H1 (cell line): ENCODE measurements around the gene CAPN15. TPM values are rescaled to one million over a fixed set of nuclear protein-coding genes. Genes with fewer than 3 reads are reported as not detected.

ENCODE experiments used
- BACH1 ChIP-seq: IDR thresholded peaks from 2 replicates; pipeline ENCODE4 v1.6.1; 2012; ENCODE audit warnings: low read length, improper control_type of control experiment
- CHD7 ChIP-seq: fragments of 300-600 bp; sonication (generic); IDR thresholded peaks from 2 replicates; pipeline ENCODE4 v1.7.1; 2012; ENCODE audit warnings: low read length, moderate library complexity, mild to moderate bottlenecking, inconsistent platforms; ENCODE audit not compliant: insufficient replicate concordance
- EP300 ChIP-seq, 2 experiments: IDR thresholded peaks; 1 replicate in 1 of 2; 2 replicates in 1 of 2; pipeline ENCODE4 v1.6.1; 2011 to 2012; ENCODE audit warnings: low read depth in 2 of 2, low read length in 2 of 2, mild to moderate bottlenecking in 2 of 2, borderline replicate concordance in 1 of 2, inconsistent platforms in 1 of 2, moderate library complexity in 1 of 2
- HDAC2 ChIP-seq, 2 experiments: fragments of 300-600 bp in 1 of 2; sonication (generic) in 1 of 2; IDR thresholded peaks; 2 replicates each; pipeline ENCODE4 v1.6.1; 2011 to 2012; ENCODE audit warnings: low read depth in 2 of 2, low read length in 2 of 2, mild to moderate bottlenecking in 2 of 2, moderate library complexity in 2 of 2, borderline replicate concordance in 1 of 2, inconsistent platforms in 1 of 2
- PHF8 ChIP-seq: fragments of 200-600 bp; sonication (generic); conservative IDR thresholded peaks from 2 replicates; pipeline ENCODE4 v1.7.1; 2012; ENCODE audit warnings: low read depth, mild to moderate bottlenecking, inconsistent platforms, low read length, moderate library complexity
- POLR2A ChIP-seq, 2 experiments: IDR thresholded peaks; 1 replicate in 1 of 2; 2 replicates in 1 of 2; pipeline ENCODE4 v1.6.1; 2011; ENCODE audit warnings: low read depth in 2 of 2, low read length in 2 of 2, mild to moderate bottlenecking in 2 of 2; ENCODE audit errors: control extremely low read depth in 1 of 2
- SUZ12 ChIP-seq: fragments of 200-600 bp; sonication (generic); IDR thresholded peaks from 2 replicates; pipeline ENCODE4 v1.6.1; 2012; ENCODE audit warnings: mild to moderate bottlenecking, inconsistent platforms, low read length, moderate library complexity, mixed read lengths
- polyA plus RNA-seq, 7 experiments: library from polyadenylated mRNA; depleted of rRNA in 3 of 7; stranded (reverse) in 5 of 7; unstranded in 2 of 7; fragments of >200 nt in 5 of 7; fragments of 200-250 nt in 2 of 7; gene quantifications; 1 replicate in 5 of 7; 2 replicates in 1 of 7; 4 replicates in 1 of 7; pipeline versions ENCODE4 v1.2.1 to v1.2.3, GENCODE V29; 2011 to 2013; ENCODE audit warnings: missing spikeins in 2 of 7, mixed read lengths in 2 of 7
- total RNA-seq: library from RNA; stranded (reverse); fragmentation: NEBNext Ultra II Directional; extraction: Animal tissue kit (Norgen Biotek cat#: 25700); gene quantifications from 2 replicates; pipeline ENCODE4 v1.2.1, GENCODE V29; 2021
- TF ChIP-seq, protein P1 (sequence below): IDR thresholded peaks from 2 replicates; pipeline ENCODE4 v1.6.1; 2012; ENCODE audit warnings: low read length, inconsistent platforms

The CAPN15 gene
- total and polyA plus RNA-seq, 2 of the 8 experiments (the other 6 are each of a cell fraction or from before 2014, with no cell fraction given): 38.9 to 76.9 TPM

GRCh38 chr16:491220-491919 lies 36.1 kb upstream of the CAPN15 start (continued):
- TF ChIP-seq CHD7 (no peak), EP300 (IDR thresholded peaks at IDR 0.05; ENCODE audit: borderline replicate concordance in 1 of 2, low read depth in 2 of 2, low read length in 2 of 2) (no peak), PHF8 (no peak), SUZ12 (no peak), BACH1 (no peak), HDAC2 (IDR thresholded peaks at IDR 0.05; ENCODE audit: borderline replicate concordance in 1 of 2, low read depth in 2 of 2, low read length in 2 of 2) (no peak), POLR2A (IDR thresholded peaks at IDR 0.05; ENCODE audit: control extremely low read depth in 1 of 2, low read depth in 2 of 2, low read length in 2 of 2) (no peak)
- TF ChIP-seq, protein P1, sequence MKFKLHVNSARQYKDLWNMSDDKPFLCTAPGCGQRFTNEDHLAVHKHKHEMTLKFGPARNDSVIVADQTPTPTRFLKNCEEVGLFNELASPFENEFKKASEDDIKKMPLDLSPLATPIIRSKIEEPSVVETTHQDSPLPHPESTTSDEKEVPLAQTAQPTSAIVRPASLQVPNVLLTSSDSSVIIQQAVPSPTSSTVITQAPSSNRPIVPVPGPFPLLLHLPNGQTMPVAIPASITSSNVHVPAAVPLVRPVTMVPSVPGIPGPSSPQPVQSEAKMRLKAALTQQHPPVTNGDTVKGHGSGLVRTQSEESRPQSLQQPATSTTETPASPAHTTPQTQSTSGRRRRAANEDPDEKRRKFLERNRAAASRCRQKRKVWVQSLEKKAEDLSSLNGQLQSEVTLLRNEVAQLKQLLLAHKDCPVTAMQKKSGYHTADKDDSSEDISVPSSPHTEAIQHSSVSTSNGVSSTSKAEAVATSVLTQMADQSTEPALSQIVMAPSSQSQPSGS: no peak
